Body of pancreas (tissue), 4 donors: Measurements from ENCODE around the gene CCDC175.
A peak's percentile ranks its signal among the peaks of the same experiment; 100 is the strongest.

Experiments used
- POLR2A ChIP-seq, 3 donors: fragments of 450-650 bp; IDR thresholded peaks; one replicate each; pipeline ENCODE4 v1.6.1; 2016; ENCODE audit warnings: antibody characterized with exemption in 3 of 3, mild to moderate bottlenecking in 2 of 3
- TF ChIP-seq, protein P1 (sequence below), 7 experiments: fragments of 450-650 bp in 4 of 7; fragments of 200-600 bp in 3 of 7; sonication (generic) in 3 of 7; IDR thresholded peaks; one replicate each; pipeline ENCODE4 v1.5.1; 2016 to 2019; ENCODE audit warnings: antibody characterized with exemption in 7 of 7

DNA sequence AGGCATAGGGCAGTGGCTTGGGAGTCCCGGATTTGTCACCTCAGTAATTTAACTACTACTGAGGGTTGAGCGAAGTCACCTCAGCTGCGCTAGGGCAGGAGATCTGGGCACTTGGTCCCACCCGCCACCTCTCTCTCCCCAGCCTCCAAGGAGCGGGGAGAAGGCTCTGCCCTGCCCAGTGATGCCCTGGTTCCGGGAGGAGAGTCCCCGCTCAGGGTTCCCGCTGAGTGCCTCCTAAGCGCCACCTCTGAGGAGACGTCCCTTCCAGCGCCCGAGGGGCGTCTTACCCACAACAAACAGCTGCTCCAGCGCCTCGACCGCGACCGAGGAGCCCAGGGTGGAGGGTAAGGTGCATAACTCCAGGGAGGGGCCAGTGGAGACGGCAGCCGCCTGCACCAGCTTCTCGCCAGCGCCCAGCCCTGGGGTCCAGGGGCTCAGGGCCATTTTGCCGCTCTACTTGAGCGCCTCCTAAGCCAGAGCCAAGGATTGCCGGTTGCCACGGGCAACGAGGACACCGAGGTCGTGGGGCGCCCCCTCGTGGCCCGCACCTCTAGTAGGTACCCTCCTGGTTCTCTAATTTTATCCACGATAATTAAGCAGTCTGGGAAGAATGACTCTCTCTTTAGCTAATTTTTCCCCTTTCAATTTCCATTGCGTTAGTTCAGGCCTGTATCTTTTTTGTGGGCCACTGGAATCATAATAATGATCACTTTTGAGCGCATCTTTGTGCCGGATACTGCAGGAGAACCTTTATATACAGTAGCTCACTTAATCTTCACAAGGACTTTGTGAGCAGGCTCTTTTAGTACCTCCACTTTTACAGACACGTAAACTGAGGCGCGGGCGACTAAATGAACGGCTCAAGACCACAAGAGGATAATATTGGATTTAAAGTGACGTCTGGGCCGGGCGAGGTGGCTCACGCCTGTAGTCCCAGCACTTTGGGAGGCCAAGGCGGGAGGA is at the start of gene CCDC175:
- TF ChIP-seq, protein P1, sequence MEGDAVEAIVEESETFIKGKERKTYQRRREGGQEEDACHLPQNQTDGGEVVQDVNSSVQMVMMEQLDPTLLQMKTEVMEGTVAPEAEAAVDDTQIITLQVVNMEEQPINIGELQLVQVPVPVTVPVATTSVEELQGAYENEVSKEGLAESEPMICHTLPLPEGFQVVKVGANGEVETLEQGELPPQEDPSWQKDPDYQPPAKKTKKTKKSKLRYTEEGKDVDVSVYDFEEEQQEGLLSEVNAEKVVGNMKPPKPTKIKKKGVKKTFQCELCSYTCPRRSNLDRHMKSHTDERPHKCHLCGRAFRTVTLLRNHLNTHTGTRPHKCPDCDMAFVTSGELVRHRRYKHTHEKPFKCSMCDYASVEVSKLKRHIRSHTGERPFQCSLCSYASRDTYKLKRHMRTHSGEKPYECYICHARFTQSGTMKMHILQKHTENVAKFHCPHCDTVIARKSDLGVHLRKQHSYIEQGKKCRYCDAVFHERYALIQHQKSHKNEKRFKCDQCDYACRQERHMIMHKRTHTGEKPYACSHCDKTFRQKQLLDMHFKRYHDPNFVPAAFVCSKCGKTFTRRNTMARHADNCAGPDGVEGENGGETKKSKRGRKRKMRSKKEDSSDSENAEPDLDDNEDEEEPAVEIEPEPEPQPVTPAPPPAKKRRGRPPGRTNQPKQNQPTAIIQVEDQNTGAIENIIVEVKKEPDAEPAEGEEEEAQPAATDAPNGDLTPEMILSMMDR (IDR thresholded peaks at IDR 0.05), result peak; percentile 69 to 84 (median 77)
- TF ChIP-seq POLR2A (IDR thresholded peaks at IDR 0.05), result no peak
